HCT116 (cell line): ENCODE data around the gene COBLL1. TPM values are rescaled to one million over a fixed set of nuclear protein-coding genes. Genes with fewer than 3 reads are reported as not detected.

Experiments
- ATAC-seq: fragments of 200-7000 bp; cut with Tn5 transposase; 2 replicates; pipeline ENCODE4 v1.9.1; 2020; ENCODE audit warnings: mild to moderate bottlenecking, moderate library complexity
- BruUV-seq: library from RNA; stranded (reverse); fragments of 400-500 nt; replicated peaks from 2 replicates; lab custom pipeline; 2021; lab: Mats Ljungman, UMichigan
- CTCF ChIA-PET: fragments of 300-600 bp; sonication (Branson Sonifier 250); formaldehyde crosslinking; loops from one replicate; lab custom pipeline; 2021; ENCODE audit warnings: antibody characterized with exemption; lab: Charles Lee
- POLR2A ChIA-PET: fragments of 300-600, 350-600 bp; sonication (Branson Sonifier 250); formaldehyde crosslinking; loops from one replicate; lab custom pipeline; 2021; ENCODE audit warnings: antibody characterized with exemption; lab: Charles Lee
- RAD21 ChIA-PET, 2 experiments: fragments of 300-600 bp; sonication (Branson Sonifier 250); formaldehyde crosslinking; loops; one replicate each; lab custom pipeline; 2023; ENCODE audit warnings: low total read pairs in 2 of 2; ENCODE audit not compliant: uncharacterized antibody in 2 of 2, unreplicated experiment in 2 of 2, low non-redundant PET in 1 of 2; lab: Charles Lee
- DNase-seq: peaks from one replicate; pipeline ENCODE4 v3.0.0-alpha.2; 2010; ENCODE audit warnings: low read depth, low spot score
- H2AFZ ChIP-seq: fragments of 200-600 bp; shearing (Covaris generic), sonication (generic); 2 replicates; pipeline ENCODE4 v1.6.1; 2017; ENCODE audit warnings: low read depth, mixed run types, mixed read lengths, antibody characterized with exemption, low read length; ENCODE audit not compliant: poor library complexity, severe bottlenecking
- H3K27ac ChIP-seq: 2 replicates; pipeline ENCODE4 v1.5.1; 2012; ENCODE audit warnings: low read depth, low read length
- H3K27me3 ChIP-seq: fragments of 200-600 bp; sonication (generic); 2 replicates; pipeline ENCODE4 v1.6.1; 2016; ENCODE audit warnings: mixed run types, low read length, mixed read lengths; ENCODE audit not compliant: insufficient read depth
- H3K36me3 ChIP-seq, 2 experiments: fragments of 200-500 bp in 1 of 2; fragments of 200-600 bp in 1 of 2; sonication (Bioruptor generic) in 1 of 2; sonication (generic) in 1 of 2; 2 replicates each; pipeline versions ENCODE4 v1.5.1 to v1.6.1; 2014 to 2016; ENCODE audit warnings: low read length in 2 of 2, inconsistent platforms in 1 of 2, mixed read lengths in 1 of 2, mixed run types in 1 of 2; ENCODE audit not compliant: insufficient read depth in 2 of 2, control insufficient read depth in 1 of 2
- H3K4me1 ChIP-seq, 2 experiments: fragments of 200-600 bp in 1 of 2; sonication (generic) in 1 of 2; 2 replicates each; pipeline versions ENCODE4 v1.5.1 to v1.6.1; 2012 to 2017; ENCODE audit warnings: low read length in 2 of 2, inconsistent platforms in 1 of 2, mild to moderate bottlenecking in 1 of 2, mixed read lengths in 1 of 2, mixed run types in 1 of 2, moderate library complexity in 1 of 2; ENCODE audit not compliant: insufficient read depth in 2 of 2, control insufficient read depth in 1 of 2
- H3K4me2 ChIP-seq: fragments of 200-600 bp; sonication (generic); 2 replicates; pipeline ENCODE4 v1.6.1; 2017; ENCODE audit warnings: mixed run types, low read length, mixed read lengths
- H3K4me3 ChIP-seq, 2 experiments: fragments of 200-600 bp in 1 of 2; sonication (generic) in 1 of 2; replicated peaks in 1 of 2; 2 replicates each; pipeline ENCODE4 v1.5.1; 2011 to 2016; ENCODE audit warnings: low read length in 2 of 2, control low read depth in 1 of 2, low read depth in 1 of 2, mild to moderate bottlenecking in 1 of 2, mixed read lengths in 1 of 2, mixed run types in 1 of 2
- H3K79me2 ChIP-seq: fragments of 200-600 bp; sonication (generic); 2 replicates; pipeline ENCODE4 v1.6.1; 2017; ENCODE audit warnings: mild to moderate bottlenecking, mixed run types, low read length, moderate library complexity, mixed read lengths; ENCODE audit not compliant: insufficient read depth
- H3K9ac ChIP-seq: fragments of 200-600 bp; sonication (generic); 2 replicates; pipeline ENCODE4 v1.6.1; 2016; ENCODE audit warnings: low read length, mixed read lengths
- H3K9me2 ChIP-seq: fragments of 200-600 bp; sonication (generic), shearing (Covaris generic); 2 replicates; pipeline ENCODE4 v1.6.1; 2017; ENCODE audit warnings: mixed run types, mild to moderate bottlenecking, moderate library complexity; ENCODE audit not compliant: insufficient read depth
- H3K9me3 ChIP-seq, 2 experiments: fragments of 200-500 bp in 1 of 2; fragments of 200-600 bp in 1 of 2; sonication (Bioruptor generic) in 1 of 2; sonication (generic) in 1 of 2; 2 replicates each; pipeline ENCODE4 v1.6.1; 2014 to 2017; ENCODE audit warnings: low read length in 2 of 2, mixed read lengths in 2 of 2, inconsistent platforms in 1 of 2, low read depth in 1 of 2, mild to moderate bottlenecking in 1 of 2, mixed run types in 1 of 2, moderate library complexity in 1 of 2; ENCODE audit not compliant: control insufficient read depth in 1 of 2, insufficient read depth in 1 of 2
- H4K20me1 ChIP-seq: fragments of 200-600 bp; sonication (generic), shearing (Covaris generic); 2 replicates; pipeline ENCODE4 v1.6.1; 2017; ENCODE audit warnings: mixed run types, mild to moderate bottlenecking, moderate library complexity; ENCODE audit not compliant: insufficient read depth
- CTCF ChIP-seq, 3 experiments: fragments of 200-600 bp in 1 of 3; sonication (generic) in 1 of 3; IDR thresholded peaks in 2 of 3; conservative IDR thresholded peaks in 1 of 3; 2 replicates each; pipeline ENCODE4 v1.5.1; 2012 to 2017; ENCODE audit warnings: low read depth in 2 of 3, low read length in 2 of 3, antibody characterized with exemption in 1 of 3, borderline replicate concordance in 1 of 3, control low read depth in 1 of 3, mild to moderate bottlenecking in 1 of 3, mixed read lengths in 1 of 3, mixed run types in 1 of 3, moderate library complexity in 1 of 3; ENCODE audit not compliant: insufficient read depth in 1 of 3
- EGR1 ChIP-seq: IDR thresholded peaks from 2 replicates; pipeline ENCODE4 v1.6.1; 2012; ENCODE audit warnings: low read depth
- EZH2 ChIP-seq: fragments of 200-600 bp; sonication (generic); IDR thresholded peaks from 2 replicates; pipeline ENCODE4 v1.6.1; 2017; ENCODE audit warnings: antibody characterized with exemption, mixed run types
- EZH2phosphoT487 ChIP-seq: fragments of 200-600 bp; IDR thresholded peaks from 2 replicates; pipeline ENCODE4 v1.6.1; 2018; ENCODE audit warnings: antibody characterized with exemption, borderline replicate concordance
- MAX ChIP-seq: IDR thresholded peaks from 2 replicates; pipeline ENCODE4 v1.6.1; 2012
- SIN3A ChIP-seq: IDR thresholded peaks from 2 replicates; pipeline ENCODE4 v1.6.1; 2012; ENCODE audit warnings: low read depth
- SP1 ChIP-seq: IDR thresholded peaks from 2 replicates; pipeline ENCODE4 v1.6.1; 2012; ENCODE audit warnings: low read depth
- SRF ChIP-seq: IDR thresholded peaks from 2 replicates; pipeline ENCODE4 v1.6.1; 2012; ENCODE audit warnings: low read depth
- TCF7L2 ChIP-seq: IDR thresholded peaks from 2 replicates; pipeline ENCODE4 v1.7.0; 2011; ENCODE audit warnings: borderline replicate concordance, inconsistent platforms; ENCODE audit not compliant: insufficient read depth, insufficient read length; ENCODE audit errors: extremely low read depth
- YY1 ChIP-seq: IDR thresholded peaks from 2 replicates; pipeline ENCODE4 v1.6.1; 2011; ENCODE audit warnings: low read length, low read depth, moderate library complexity, mild to moderate bottlenecking; ENCODE audit not compliant: insufficient replicate concordance; ENCODE audit errors: extremely low read depth
- ZBTB33 ChIP-seq: IDR thresholded peaks from 2 replicates; pipeline ENCODE4 v1.6.1; 2011; ENCODE audit warnings: mild to moderate bottlenecking, low read length, moderate library complexity; ENCODE audit not compliant: insufficient replicate concordance; ENCODE audit errors: extremely low read depth
- intact Hi-C: fragments of 100-400 bp; cut with micrococcal nuclease; formaldehyde crosslinking; loops from 2 replicates; pipeline ENCODE4 v1.10.0; 2022
- total RNA-seq: library from RNA; stranded (reverse); gene quantifications from one replicate; pipeline ENCODE4 v1.2.1, GENCODE V29; 2021; ENCODE audit not compliant: unreplicated experiment

Gene COBLL1
- total RNA-seq, 1 experiment from 2014 or later: 3.6 TPM

- H3K9ac ChIP-seq: no peak overlapping the region
- H3K36me3 ChIP-seq: no peaks in the 10 kb centered on the region
- ATAC-seq: no peak
- intact Hi-C loops: no loop called here
- H2AFZ ChIP-seq: no peak overlapping the region
- H3K9me3 ChIP-seq: no peaks in the 10 kb centered on the region
- H3K4me2 ChIP-seq: no peak overlapping the region
- TF ChIP-seq EGR1: no peak
- no peak for TF ChIP-seq SP1
- TF ChIP-seq SRF: no peak
- no peak for TF ChIP-seq EZH2
- no peak for TF ChIP-seq SIN3A
- TF ChIP-seq TCF7L2: no peak
- no peak for TF ChIP-seq MAX
- no peak for TF ChIP-seq YY1
- TF ChIP-seq CTCF (IDR thresholded peaks at IDR 0.05 in 2 of 3, conservative IDR thresholded peaks at IDR 0.05 in 1 of 3; ENCODE audit: borderline replicate concordance in 1 of 3, insufficient read depth in 1 of 3, low read depth in 2 of 3, low read length in 2 of 3): no peak
- TF ChIP-seq ZBTB33: no peak
- TF ChIP-seq EZH2phosphoT487: no peak
- no peaks in the 10 kb centered on the region for H4K20me1 ChIP-seq
- no peaks in the 10 kb centered on the region for H3K9me2 ChIP-seq
- no peak for DNase-seq
- no peaks in the 10 kb centered on the region for H3K27me3 ChIP-seq
- CTCF ChIA-PET: no interaction called here
- no peaks in the 10 kb centered on the region for H3K79me2 ChIP-seq
- H3K4me1 ChIP-seq: no peaks in the 10 kb centered on the region
- POLR2A ChIA-PET: no interaction called here
- no TSS peak for BruUV-seq
- RAD21 ChIA-PET: no interaction called here
- no peak overlapping the region for H3K4me3 ChIP-seq
- H3K27ac ChIP-seq: no peak overlapping the region
Observed at GRCh38 chr2:164773091-164773490, 68.5 kb downstream of the COBLL1 start.
